Kidney epithelial cell (primary cell): ENCODE results near the gene DPP6. TPM values are rescaled to one million over a fixed set of nuclear protein-coding genes. Genes with fewer than 3 reads are reported as not detected.

Source experiments
- DNase-seq: peaks from one replicate; pipeline ENCODE4 v3.0.0-alpha.2; 2010; ENCODE audit warnings: low read depth
- H3K27me3 ChIP-seq: 2 replicates; pipeline ENCODE4 v1.6.0; 2011; ENCODE audit warnings: low read length; ENCODE audit not compliant: control insufficient read depth, insufficient read depth
- H3K36me3 ChIP-seq: 2 replicates; pipeline ENCODE4 v1.5.1; 2011; ENCODE audit warnings: low read length; ENCODE audit not compliant: control insufficient read depth, insufficient read depth
- H3K4me3 ChIP-seq: 2 replicates; pipeline ENCODE4 v1.5.1; 2011; ENCODE audit warnings: low read depth, mild to moderate bottlenecking, control low read depth, low read length
- CTCF ChIP-seq: IDR thresholded peaks from 2 replicates; pipeline ENCODE4 v1.5.1; 2011; ENCODE audit warnings: mild to moderate bottlenecking, moderate library complexity, low read length, control low read depth, inconsistent platforms; ENCODE audit not compliant: insufficient read depth, poor library complexity, severe bottlenecking
- total RNA-seq: library from RNA; depleted of rRNA; stranded (reverse); fragments of >200 nt; gene quantifications from 2 replicates; pipeline ENCODE4 v1.2.3, GENCODE V29; 2015

The DPP6 gene
- total RNA-seq, 1 donor from 2014 or later, result 0.84 TPM

- Histone ChIP-seq H3K36me3 (no peaks in the 10 kb centered on the region), H3K4me3 (no peak overlapping the region), H3K27me3 (no peaks in the 10 kb centered on the region)
- no peak for TF ChIP-seq CTCF
- no peak for DNase-seq
These were observed 716.8 kb downstream of the DPP6 start for GRCh38 chr7:154769001-154769400.

DNA sequence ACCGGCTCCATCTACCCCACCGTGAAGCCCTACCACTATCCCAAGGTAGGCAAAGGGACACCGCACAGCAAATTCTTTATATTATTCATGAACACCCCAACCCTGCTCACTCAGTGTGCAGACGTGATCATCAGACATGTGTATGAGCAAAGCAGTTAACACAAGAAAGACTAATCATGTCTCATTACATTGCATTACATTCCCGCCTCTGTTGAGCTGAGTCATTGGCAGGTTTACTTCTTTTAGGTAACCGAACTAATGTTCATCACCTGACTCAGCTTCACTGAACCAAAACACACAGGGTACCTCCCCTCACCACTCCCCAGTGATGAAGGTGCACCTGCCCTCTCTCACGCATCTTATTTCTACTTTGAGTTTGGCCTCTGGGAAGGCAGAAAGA is 717.3 kb downstream of the DPP6 start:
- Histone ChIP-seq H3K36me3 (no peaks in the 10 kb centered on the region), H3K4me3 (no peak overlapping the region), H3K27me3 (no peaks in the 10 kb centered on the region)
- TF ChIP-seq CTCF, result no peak
- peak; percentile 28 for DNase-seq

- H3K27me3 ChIP-seq, result no peaks in the 10 kb centered on the region
- no peak for DNase-seq
- H3K36me3 ChIP-seq, result no peaks in the 10 kb centered on the region
- TF ChIP-seq CTCF, result no peak
- H3K4me3 ChIP-seq, result no peak overlapping the region
These were observed 718.2 kb downstream of the DPP6 start for GRCh38 chr7:154770361-154770760.

DNA sequence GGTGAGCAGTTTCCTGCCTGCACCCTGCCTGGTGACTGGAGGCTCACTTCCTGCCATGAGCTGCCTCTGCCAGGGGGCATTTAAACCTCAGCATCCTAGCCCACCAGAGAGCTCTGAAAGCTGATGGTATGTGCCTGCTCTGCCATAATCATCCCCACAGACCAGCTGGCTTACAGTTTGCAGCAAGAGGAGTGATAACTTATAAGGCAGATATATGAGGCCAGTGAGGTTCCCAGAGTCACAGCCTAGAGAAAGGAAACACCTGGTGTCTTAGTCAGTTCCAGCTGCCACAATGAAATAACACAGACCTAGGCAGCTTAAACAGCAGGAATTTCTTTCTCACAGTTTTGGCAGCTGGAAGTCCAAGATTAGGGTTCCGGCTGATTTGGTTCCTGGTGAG is 718.8 kb downstream of the DPP6 start:
- Histone ChIP-seq H3K4me3 (no peak overlapping the region), H3K36me3 (no peaks in the 10 kb centered on the region), H3K27me3 (no peaks in the 10 kb centered on the region)
- TF ChIP-seq CTCF, result no peak
- DNase-seq, result no peak

DNA sequence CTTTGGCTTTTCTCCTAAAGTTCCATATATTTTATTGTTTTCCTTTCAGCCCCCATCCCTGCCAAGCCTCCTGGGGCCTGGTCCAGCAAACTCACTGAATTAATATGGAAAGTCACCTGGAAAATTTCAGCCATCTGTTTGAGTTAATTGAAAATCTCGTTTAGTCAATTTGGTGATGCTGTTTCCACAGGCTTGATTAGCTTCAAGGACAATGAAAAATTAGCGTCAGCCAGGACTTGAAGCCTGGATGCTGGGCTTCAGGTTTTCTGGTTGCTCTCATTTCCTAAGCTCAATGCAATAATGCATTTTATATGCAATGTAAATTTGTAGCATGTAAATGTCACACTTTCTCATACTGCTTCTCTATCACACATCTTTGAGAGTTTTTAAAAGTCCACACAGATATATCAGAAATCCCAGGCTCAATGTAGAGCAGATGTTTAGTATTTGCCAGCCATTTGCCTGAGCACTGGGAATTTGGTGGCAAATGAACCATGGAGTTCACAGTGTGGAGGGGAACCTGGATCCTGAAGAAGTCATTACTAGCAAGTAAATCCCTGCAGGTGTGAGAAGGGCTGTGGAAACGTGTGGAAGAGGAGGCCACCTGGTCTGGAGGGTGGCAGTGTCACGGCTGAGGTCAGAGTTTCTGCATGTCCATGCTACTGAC is 722.2 kb downstream of the DPP6 start:
- DNase-seq, result no peak
- Histone ChIP-seq H3K36me3 (no peaks in the 10 kb centered on the region), H3K4me3 (no peak overlapping the region), H3K27me3 (no peaks in the 10 kb centered on the region)
- no peak for TF ChIP-seq CTCF

DNA sequence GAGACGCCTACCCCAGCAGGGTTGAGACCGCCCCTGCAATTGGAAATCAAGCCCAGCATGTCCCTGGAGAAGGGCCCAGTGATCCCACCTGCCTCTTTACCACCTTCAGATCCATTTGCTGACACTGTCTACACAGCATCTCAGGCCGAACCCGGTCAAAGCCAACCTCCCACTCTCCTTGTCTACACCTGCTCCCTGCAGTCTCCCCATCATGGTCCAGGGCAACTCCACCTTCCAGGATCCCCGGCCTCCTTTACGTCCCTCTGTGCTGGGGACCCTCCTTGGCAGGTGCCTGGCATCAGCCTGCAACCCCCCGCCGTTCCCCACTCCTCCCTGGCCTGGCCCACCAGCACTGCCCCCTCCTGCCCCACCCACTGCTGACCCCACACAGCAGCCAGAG is 723.5 kb downstream of the DPP6 start:
- no peak overlapping the region for H3K4me3 ChIP-seq
- no peak for TF ChIP-seq CTCF
- no peaks in the 10 kb centered on the region for H3K27me3 ChIP-seq
- no peak for DNase-seq
- no peaks in the 10 kb centered on the region for H3K36me3 ChIP-seq
